GM23338 (cell line): ENCODE measurements around the gene NDUFA12. TPM values are rescaled to one million over a fixed set of nuclear protein-coding genes. Genes with fewer than 3 reads are reported as not detected.

Experiments
- ATAC-seq: fragments of 200-7000 bp; cut with Tn5 transposase; 3 replicates; pipeline ENCODE4 v1.9.1; 2020
- DNase-seq: peaks from one replicate; pipeline ENCODE4 v3.0.0-alpha.2; 2015; ENCODE audit warnings: low spot score
- H2AFZ ChIP-seq: fragments of 200-600 bp; sonication (generic); 2 replicates; pipeline ENCODE4 v1.8.0; 2016; ENCODE audit warnings: antibody characterized with exemption, mild to moderate bottlenecking, moderate library complexity
- H3F3A ChIP-seq: fragments of 200-600 bp; sonication (generic); replicated peaks from 2 replicates; pipeline ENCODE4 v1.8.0; 2017; ENCODE audit warnings: antibody characterized with exemption, mixed run types, low read depth
- H3K27ac ChIP-seq: fragments of 200-600 bp; sonication (generic); 2 replicates; pipeline ENCODE4 v1.6.1; 2016; ENCODE audit warnings: low read depth
- H3K27me3 ChIP-seq: fragments of 200-600 bp; sonication (generic); 2 replicates; pipeline ENCODE4 v1.8.0; 2016; ENCODE audit warnings: mild to moderate bottlenecking, mixed run types, moderate library complexity; ENCODE audit not compliant: insufficient read depth
- H3K36me3 ChIP-seq: fragments of 200-600 bp; sonication (generic); 2 replicates; pipeline ENCODE4 v1.8.0; 2016; ENCODE audit warnings: mild to moderate bottlenecking; ENCODE audit not compliant: insufficient read depth
- H3K4me1 ChIP-seq: fragments of 200-600 bp; sonication (generic); 2 replicates; pipeline ENCODE4 v1.8.0; 2016; ENCODE audit warnings: mild to moderate bottlenecking, moderate library complexity; ENCODE audit not compliant: insufficient read depth
- H3K4me2 ChIP-seq: fragments of 200-600 bp; sonication (generic); 2 replicates; pipeline ENCODE4 v1.7.1; 2017; ENCODE audit warnings: mixed run types
- H3K4me3 ChIP-seq: fragments of 200-600 bp; sonication (generic); 2 replicates; pipeline ENCODE4 v1.6.1; 2016; ENCODE audit warnings: mixed run types
- H3K79me2 ChIP-seq: fragments of 200-600 bp; sonication (generic); replicated peaks from 2 replicates; pipeline ENCODE4 v1.8.0; 2017; ENCODE audit warnings: mild to moderate bottlenecking; ENCODE audit not compliant: insufficient read depth
- H3K9me2 ChIP-seq: fragments of 200-600 bp; sonication (generic); 2 replicates; pipeline ENCODE4 v1.8.0; 2017; ENCODE audit not compliant: insufficient read depth
- H4K20me1 ChIP-seq: fragments of 200-600 bp; sonication (generic); replicated peaks from 2 replicates; pipeline ENCODE4 v1.8.0; 2017; ENCODE audit warnings: mild to moderate bottlenecking; ENCODE audit not compliant: insufficient read depth
- H3K27ac Mint-ChIP-seq: 2 replicates; pipeline ENCODE4 v1.8.0; 2020; ENCODE audit warnings: inconsistent platforms, mild to moderate bottlenecking, moderate library complexity, mixed read lengths
- H3K27me3 Mint-ChIP-seq: 3 replicates; pipeline ENCODE4 v1.8.0; 2022; ENCODE audit warnings: low read depth, mild to moderate bottlenecking, moderate library complexity, mixed read lengths, inconsistent platforms; ENCODE audit not compliant: insufficient read depth, poor library complexity
- H3K36me3 Mint-ChIP-seq: 3 replicates; pipeline ENCODE4 v1.8.0; 2021; ENCODE audit warnings: low read depth, mild to moderate bottlenecking, inconsistent platforms, moderate library complexity, mixed read lengths
- H3K4me1 Mint-ChIP-seq: 3 replicates; pipeline ENCODE4 v1.8.0; 2020; ENCODE audit warnings: mild to moderate bottlenecking, inconsistent platforms, mixed read lengths
- H3K4me3 Mint-ChIP-seq: 3 replicates; pipeline ENCODE4 v1.8.0; 2021; ENCODE audit warnings: moderate library complexity, mild to moderate bottlenecking, inconsistent platforms, mixed read lengths
- H3K9me3 Mint-ChIP-seq: 3 replicates; pipeline ENCODE4 v1.8.0; 2020; ENCODE audit warnings: moderate library complexity, mild to moderate bottlenecking, inconsistent platforms, mixed read lengths
- CREB1 ChIP-seq: fragments of 250-450 bp; sonication (Bioruptor Pico); IDR thresholded peaks from 2 replicates; pipeline ENCODE4 v1.5.0; 2020; ENCODE audit warnings: low read depth, mild to moderate bottlenecking, moderate library complexity
- EZH2 ChIP-seq: fragments of 200-600 bp; sonication (generic); IDR thresholded peaks from one replicate; pipeline ENCODE4 v1.8.0; 2017; ENCODE audit warnings: antibody characterized with exemption, mild to moderate bottlenecking, low read depth; ENCODE audit not compliant: unreplicated experiment
- EZH2phosphoT487 ChIP-seq: fragments of 200-600 bp; sonication (generic); IDR thresholded peaks from one replicate; pipeline ENCODE4 v1.8.1; 2018; ENCODE audit warnings: antibody characterized with exemption; ENCODE audit not compliant: unreplicated experiment
- JUNB ChIP-seq: IDR thresholded peaks from one replicate; pipeline ENCODE4 v1.6.1; 2016; ENCODE audit warnings: antibody characterized with exemption; ENCODE audit not compliant: unreplicated experiment
- NANOG ChIP-seq: IDR thresholded peaks from 2 replicates; pipeline ENCODE4 v1.6.1; 2016; ENCODE audit warnings: antibody characterized with exemption, borderline replicate concordance
- POLR2AphosphoS5 ChIP-seq: IDR thresholded peaks from 2 replicates; pipeline ENCODE4 v1.6.1; 2016; ENCODE audit warnings: antibody characterized with exemption, low read depth
- STAT1 ChIP-seq: IDR thresholded peaks from one replicate; pipeline ENCODE4 v1.6.1; 2016; ENCODE audit warnings: antibody characterized with exemption; ENCODE audit not compliant: unreplicated experiment
- ZNF114 ChIP-seq: fragments of 250-450 bp; sonication (Bioruptor Pico); IDR thresholded peaks from 2 replicates; pipeline ENCODE4 v1.5.0; 2020; ENCODE audit warnings: mild to moderate bottlenecking, moderate library complexity
- ZNF331 ChIP-seq: fragments of 250-450 bp; sonication (Bioruptor Pico); IDR thresholded peaks from 2 replicates; pipeline ENCODE4 v1.5.0; 2020; ENCODE audit warnings: low read depth, mild to moderate bottlenecking, moderate library complexity
- polyA plus RNA-seq: library from polyadenylated mRNA; unstranded; fragments of >200 nt; fragmentation: Nextera tagmentation; extraction: Ambion mirVana; gene quantifications from 2 replicates; pipeline ENCODE4 v1.2.1, GENCODE V29; 2016
- total RNA-seq: library from RNA; depleted of rRNA; stranded (reverse); fragments of >200 nt; shearing (Covaris generic); gene quantifications from 2 replicates; pipeline ENCODE4 v1.2.3, GENCODE V29; 2014
- TF ChIP-seq, protein P1 (sequence below), 2 experiments: fragments of 200-600 bp in 1 of 2; sonication (generic) in 1 of 2; conservative IDR thresholded peaks; 2 replicates each; pipeline versions ENCODE4 v1.5.1 to v1.6.1; 2016 to 2017; ENCODE audit warnings: antibody characterized with exemption in 2 of 2, low read depth in 2 of 2, mild to moderate bottlenecking in 2 of 2, moderate library complexity in 1 of 2
- TF ChIP-seq, protein P2 (sequence below): IDR thresholded peaks from 2 replicates; pipeline ENCODE4 v1.6.1; 2016; ENCODE audit warnings: antibody characterized with exemption
- TF ChIP-seq, protein P3 (sequence below): fragments of 250-450 bp; sonication (Bioruptor Pico); IDR thresholded peaks from 2 replicates; pipeline ENCODE4 v1.5.0; 2020; ENCODE audit warnings: mild to moderate bottlenecking, moderate library complexity
- TF ChIP-seq, protein P4 (sequence below): IDR thresholded peaks from one replicate; pipeline ENCODE4 v1.6.1; 2018; ENCODE audit warnings: antibody characterized with exemption; ENCODE audit not compliant: unreplicated experiment

The NDUFA12 gene
- total and polyA plus RNA-seq, 2 experiments from 2014 or later = 84.9 to 386 TPM

DNA sequence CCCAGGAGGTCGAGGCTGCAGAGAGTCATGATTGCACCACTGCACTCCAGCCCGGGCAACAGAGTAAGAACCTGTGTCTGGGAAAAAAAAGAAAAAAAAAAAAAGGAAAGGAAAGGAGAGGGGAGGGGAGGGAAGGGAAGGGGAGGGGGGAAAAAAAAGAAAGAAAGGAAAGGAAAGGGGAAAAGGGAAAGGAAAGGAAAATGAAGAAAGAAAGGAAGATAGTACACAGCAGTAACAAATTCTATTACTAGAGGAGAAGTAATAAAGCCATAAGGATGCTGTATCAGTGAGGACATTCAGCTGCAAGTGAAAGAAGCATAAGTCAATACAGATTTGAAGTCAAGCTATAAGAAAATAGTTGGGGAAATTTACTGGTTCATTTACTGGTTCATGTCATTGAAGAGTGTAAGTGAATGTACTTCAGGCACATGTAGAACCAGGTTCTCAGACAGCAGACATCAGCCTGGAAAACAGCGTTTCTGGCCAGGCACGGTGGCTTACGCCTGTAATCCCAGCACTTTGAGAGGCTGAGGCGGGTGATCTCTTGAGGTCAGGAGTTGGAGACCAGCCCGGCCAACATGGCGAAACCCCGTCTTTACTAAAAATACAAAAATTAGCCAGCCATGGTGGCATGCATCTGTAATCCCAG, 37.4 kb downstream of the NDUFA12 start:
- ATAC-seq (no peak), DNase-seq (no peak)
- no peaks in the 10 kb centered on the region for H3K9me2 ChIP-seq
- Mint-ChIP-seq H3K27me3 (no peaks in the 10 kb centered on the region), H3K9me3 (no peaks in the 10 kb centered on the region), H3K4me1 (no peaks in the 10 kb centered on the region), H3K27ac (no peak overlapping the region), H3K4me3 (no peak overlapping the region), H3K36me3 (no peaks in the 10 kb centered on the region)
- no peaks in the 10 kb centered on the region for H3F3A ChIP-seq
- H3K27me3 ChIP-seq = no peaks in the 10 kb centered on the region
- TF ChIP-seq, protein P1, sequence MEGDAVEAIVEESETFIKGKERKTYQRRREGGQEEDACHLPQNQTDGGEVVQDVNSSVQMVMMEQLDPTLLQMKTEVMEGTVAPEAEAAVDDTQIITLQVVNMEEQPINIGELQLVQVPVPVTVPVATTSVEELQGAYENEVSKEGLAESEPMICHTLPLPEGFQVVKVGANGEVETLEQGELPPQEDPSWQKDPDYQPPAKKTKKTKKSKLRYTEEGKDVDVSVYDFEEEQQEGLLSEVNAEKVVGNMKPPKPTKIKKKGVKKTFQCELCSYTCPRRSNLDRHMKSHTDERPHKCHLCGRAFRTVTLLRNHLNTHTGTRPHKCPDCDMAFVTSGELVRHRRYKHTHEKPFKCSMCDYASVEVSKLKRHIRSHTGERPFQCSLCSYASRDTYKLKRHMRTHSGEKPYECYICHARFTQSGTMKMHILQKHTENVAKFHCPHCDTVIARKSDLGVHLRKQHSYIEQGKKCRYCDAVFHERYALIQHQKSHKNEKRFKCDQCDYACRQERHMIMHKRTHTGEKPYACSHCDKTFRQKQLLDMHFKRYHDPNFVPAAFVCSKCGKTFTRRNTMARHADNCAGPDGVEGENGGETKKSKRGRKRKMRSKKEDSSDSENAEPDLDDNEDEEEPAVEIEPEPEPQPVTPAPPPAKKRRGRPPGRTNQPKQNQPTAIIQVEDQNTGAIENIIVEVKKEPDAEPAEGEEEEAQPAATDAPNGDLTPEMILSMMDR (conservative IDR thresholded peaks at IDR 0.05; ENCODE audit: low read depth in 2 of 2) = no peak
- no peak for TF ChIP-seq NANOG
- TF ChIP-seq JUNB = no peak
- no peak for TF ChIP-seq CREB1 (CRISPR knock-in tag)
- TF ChIP-seq, protein P2, sequence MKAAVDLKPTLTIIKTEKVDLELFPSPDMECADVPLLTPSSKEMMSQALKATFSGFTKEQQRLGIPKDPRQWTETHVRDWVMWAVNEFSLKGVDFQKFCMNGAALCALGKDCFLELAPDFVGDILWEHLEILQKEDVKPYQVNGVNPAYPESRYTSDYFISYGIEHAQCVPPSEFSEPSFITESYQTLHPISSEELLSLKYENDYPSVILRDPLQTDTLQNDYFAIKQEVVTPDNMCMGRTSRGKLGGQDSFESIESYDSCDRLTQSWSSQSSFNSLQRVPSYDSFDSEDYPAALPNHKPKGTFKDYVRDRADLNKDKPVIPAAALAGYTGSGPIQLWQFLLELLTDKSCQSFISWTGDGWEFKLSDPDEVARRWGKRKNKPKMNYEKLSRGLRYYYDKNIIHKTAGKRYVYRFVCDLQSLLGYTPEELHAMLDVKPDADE = no peak
- TF ChIP-seq ZNF331 = no peak
- TF ChIP-seq, protein P3, sequence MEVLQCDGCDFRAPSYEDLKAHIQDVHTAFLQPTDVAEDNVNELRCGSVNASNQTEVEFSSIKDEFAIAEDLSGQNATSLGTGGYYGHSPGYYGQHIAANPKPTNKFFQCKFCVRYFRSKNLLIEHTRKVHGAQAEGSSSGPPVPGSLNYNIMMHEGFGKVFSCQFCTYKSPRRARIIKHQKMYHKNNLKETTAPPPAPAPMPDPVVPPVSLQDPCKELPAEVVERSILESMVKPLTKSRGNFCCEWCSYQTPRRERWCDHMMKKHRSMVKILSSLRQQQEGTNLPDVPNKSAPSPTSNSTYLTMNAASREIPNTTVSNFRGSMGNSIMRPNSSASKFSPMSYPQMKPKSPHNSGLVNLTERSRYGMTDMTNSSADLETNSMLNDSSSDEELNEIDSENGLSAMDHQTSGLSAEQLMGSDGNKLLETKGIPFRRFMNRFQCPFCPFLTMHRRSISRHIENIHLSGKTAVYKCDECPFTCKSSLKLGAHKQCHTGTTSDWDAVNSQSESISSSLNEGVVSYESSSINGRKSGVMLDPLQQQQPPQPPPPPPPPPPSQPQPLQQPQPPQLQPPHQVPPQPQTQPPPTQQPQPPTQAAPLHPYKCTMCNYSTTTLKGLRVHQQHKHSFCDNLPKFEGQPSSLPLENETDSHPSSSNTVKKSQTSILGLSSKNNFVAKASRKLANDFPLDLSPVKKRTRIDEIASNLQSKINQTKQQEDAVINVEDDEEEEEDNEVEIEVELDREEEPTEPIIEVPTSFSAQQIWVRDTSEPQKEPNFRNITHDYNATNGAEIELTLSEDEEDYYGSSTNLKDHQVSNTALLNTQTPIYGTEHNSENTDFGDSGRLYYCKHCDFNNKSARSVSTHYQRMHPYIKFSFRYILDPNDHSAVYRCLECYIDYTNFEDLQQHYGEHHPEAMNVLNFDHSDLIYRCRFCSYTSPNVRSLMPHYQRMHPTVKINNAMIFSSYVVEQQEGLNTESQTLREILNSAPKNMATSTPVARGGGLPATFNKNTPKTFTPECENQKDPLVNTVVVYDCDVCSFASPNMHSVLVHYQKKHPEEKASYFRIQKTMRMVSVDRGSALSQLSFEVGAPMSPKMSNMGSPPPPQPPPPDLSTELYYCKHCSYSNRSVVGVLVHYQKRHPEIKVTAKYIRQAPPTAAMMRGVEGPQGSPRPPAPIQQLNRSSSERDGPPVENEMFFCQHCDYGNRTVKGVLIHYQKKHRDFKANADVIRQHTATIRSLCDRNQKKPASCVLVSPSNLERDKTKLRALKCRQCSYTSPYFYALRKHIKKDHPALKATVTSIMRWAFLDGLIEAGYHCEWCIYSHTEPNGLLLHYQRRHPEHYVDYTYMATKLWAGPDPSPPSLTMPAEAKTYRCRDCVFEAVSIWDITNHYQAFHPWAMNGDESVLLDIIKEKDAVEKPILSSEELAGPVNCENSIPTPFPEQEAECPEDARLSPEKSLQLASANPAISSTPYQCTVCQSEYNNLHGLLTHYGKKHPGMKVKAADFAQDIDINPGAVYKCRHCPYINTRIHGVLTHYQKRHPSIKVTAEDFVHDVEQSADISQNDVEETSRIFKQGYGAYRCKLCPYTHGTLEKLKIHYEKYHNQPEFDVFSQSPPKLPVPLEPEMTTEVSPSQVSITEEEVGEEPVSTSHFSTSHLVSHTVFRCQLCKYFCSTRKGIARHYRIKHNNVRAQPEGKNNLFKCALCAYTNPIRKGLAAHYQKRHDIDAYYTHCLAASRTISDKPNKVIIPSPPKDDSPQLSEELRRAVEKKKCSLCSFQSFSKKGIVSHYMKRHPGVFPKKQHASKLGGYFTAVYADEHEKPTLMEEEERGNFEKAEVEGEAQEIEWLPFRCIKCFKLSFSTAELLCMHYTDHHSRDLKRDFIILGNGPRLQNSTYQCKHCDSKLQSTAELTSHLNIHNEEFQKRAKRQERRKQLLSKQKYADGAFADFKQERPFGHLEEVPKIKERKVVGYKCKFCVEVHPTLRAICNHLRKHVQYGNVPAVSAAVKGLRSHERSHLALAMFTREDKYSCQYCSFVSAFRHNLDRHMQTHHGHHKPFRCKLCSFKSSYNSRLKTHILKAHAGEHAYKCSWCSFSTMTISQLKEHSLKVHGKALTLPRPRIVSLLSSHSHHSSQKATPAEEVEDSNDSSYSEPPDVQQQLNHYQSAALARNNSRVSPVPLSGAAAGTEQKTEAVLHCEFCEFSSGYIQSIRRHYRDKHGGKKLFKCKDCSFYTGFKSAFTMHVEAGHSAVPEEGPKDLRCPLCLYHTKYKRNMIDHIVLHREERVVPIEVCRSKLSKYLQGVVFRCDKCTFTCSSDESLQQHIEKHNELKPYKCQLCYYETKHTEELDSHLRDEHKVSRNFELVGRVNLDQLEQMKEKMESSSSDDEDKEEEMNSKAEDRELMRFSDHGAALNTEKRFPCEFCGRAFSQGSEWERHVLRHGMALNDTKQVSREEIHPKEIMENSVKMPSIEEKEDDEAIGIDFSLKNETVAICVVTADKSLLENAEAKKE (CRISPR knock-in tag) = no peak
- TF ChIP-seq, protein P4, sequence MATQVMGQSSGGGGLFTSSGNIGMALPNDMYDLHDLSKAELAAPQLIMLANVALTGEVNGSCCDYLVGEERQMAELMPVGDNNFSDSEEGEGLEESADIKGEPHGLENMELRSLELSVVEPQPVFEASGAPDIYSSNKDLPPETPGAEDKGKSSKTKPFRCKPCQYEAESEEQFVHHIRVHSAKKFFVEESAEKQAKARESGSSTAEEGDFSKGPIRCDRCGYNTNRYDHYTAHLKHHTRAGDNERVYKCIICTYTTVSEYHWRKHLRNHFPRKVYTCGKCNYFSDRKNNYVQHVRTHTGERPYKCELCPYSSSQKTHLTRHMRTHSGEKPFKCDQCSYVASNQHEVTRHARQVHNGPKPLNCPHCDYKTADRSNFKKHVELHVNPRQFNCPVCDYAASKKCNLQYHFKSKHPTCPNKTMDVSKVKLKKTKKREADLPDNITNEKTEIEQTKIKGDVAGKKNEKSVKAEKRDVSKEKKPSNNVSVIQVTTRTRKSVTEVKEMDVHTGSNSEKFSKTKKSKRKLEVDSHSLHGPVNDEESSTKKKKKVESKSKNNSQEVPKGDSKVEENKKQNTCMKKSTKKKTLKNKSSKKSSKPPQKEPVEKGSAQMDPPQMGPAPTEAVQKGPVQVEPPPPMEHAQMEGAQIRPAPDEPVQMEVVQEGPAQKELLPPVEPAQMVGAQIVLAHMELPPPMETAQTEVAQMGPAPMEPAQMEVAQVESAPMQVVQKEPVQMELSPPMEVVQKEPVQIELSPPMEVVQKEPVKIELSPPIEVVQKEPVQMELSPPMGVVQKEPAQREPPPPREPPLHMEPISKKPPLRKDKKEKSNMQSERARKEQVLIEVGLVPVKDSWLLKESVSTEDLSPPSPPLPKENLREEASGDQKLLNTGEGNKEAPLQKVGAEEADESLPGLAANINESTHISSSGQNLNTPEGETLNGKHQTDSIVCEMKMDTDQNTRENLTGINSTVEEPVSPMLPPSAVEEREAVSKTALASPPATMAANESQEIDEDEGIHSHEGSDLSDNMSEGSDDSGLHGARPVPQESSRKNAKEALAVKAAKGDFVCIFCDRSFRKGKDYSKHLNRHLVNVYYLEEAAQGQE = no peak
- TF ChIP-seq POLR2AphosphoS5 = no peak
- no peak for TF ChIP-seq EZH2
- no peak for TF ChIP-seq STAT1
- TF ChIP-seq ZNF114 = no peak
- no peak for TF ChIP-seq EZH2phosphoT487
- H3K4me3 ChIP-seq = no peak overlapping the region
- no peaks in the 10 kb centered on the region for H3K4me1 ChIP-seq
- no peak overlapping the region for H3K27ac ChIP-seq
- H3K79me2 ChIP-seq = no peaks in the 10 kb centered on the region
- H3K4me2 ChIP-seq = no peak overlapping the region
- no peak overlapping the region for H2AFZ ChIP-seq
- no peaks in the 10 kb centered on the region for H3K36me3 ChIP-seq
- no peaks in the 10 kb centered on the region for H4K20me1 ChIP-seq
